Transverse colon (tissue), 3 donors: ENCODE results near the gene PDSS2.

Source experiments
- CTCF ChIP-seq, 5 experiments: fragments of 200-600 bp in 3 of 5; fragments of 450-650 bp in 2 of 5; sonication (generic) in 3 of 5; IDR thresholded peaks; 1 replicate in 2 of 5; 2 replicates in 3 of 5; pipeline ENCODE4 v1.5.1; 2016 to 2017; ENCODE audit warnings: antibody characterized with exemption in 5 of 5, inconsistent platforms in 3 of 5, mild to moderate bottlenecking in 2 of 5, moderate library complexity in 1 of 5
- EP300 ChIP-seq: sonication (generic); formaldehyde crosslinking; IDR thresholded peaks from one replicate; pipeline ENCODE4 v1.6.1; 2017; ENCODE audit warnings: antibody characterized with exemption, low read depth

- no peak for TF ChIP-seq EP300
- TF ChIP-seq CTCF (IDR thresholded peaks at IDR 0.05): no peak
Observed at GRCh38 chr6:107408714-107409113, 50.6 kb downstream of the PDSS2 start.
